ENCODE results near the gene ARID4A.
A peak's percentile ranks its signal among the peaks of the same experiment; 100 is the strongest.
"Not testable (repeated sequence)": the region's sequence is repeated elsewhere in the genome, so short reads cannot be mapped to it uniquely, and the experiment has no call there.

The ARID4A gene

GRCh38 chr14:58291646-58292045 lies 6.7 kb upstream of the ARID4A start:
- DNase-seq, result no peak

- no peak for DNase-seq
These were observed 6.2 kb upstream of the ARID4A start for GRCh38 chr14:58292187-58292586.

GRCh38 chr14:58294201-58294600 lies 4.2 kb upstream of the ARID4A start:
- DNase-seq, result no peak

GRCh38 chr14:58296726-58297125 lies 1.6 kb upstream of the ARID4A start:
- DNase-seq, result no peak

- no peak for DNase-seq
These were observed 968 bp upstream of the ARID4A start for GRCh38 chr14:58297412-58297761.

GRCh38 chr14:58297762-58298476 lies 436 bp upstream of the ARID4A start:
- peak; percentile 99 for DNase-seq

GRCh38 chr14:58299401-58300330 lies 1.3 kb downstream of the ARID4A start:
- DNase-seq, result no peak

- no peak for DNase-seq
These were observed 3.1 kb downstream of the ARID4A start for GRCh38 chr14:58301416-58301815.

- DNase-seq, result no peak
These were observed 7.4 kb downstream of the ARID4A start for GRCh38 chr14:58305730-58306129.

- DNase-seq, result no peak
These were observed 9.4 kb downstream of the ARID4A start for GRCh38 chr14:58307597-58308316.

GRCh38 chr14:58309086-58309485 lies 10.7 kb downstream of the ARID4A start:
- DNase-seq, result no peak

- DNase-seq, result no peak
These were observed 15.3 kb downstream of the ARID4A start for GRCh38 chr14:58313699-58314098.

GRCh38 chr14:58315606-58316005 lies 17.3 kb downstream of the ARID4A start:
- no peak for DNase-seq

- DNase-seq, result no peak
These were observed 28.7 kb downstream of the ARID4A start for GRCh38 chr14:58327019-58327418.

- DNase-seq, result peak; percentile 87
These were observed 32.8 kb downstream of the ARID4A start for GRCh38 chr14:58331111-58331510.

GRCh38 chr14:58332561-58332960 lies 34.2 kb downstream of the ARID4A start:
- no peak for DNase-seq

- not testable (repeated sequence) for DNase-seq
These were observed 41.3 kb downstream of the ARID4A start for GRCh38 chr14:58339666-58340065.

- DNase-seq, result no peak
These were observed 42.9 kb downstream of the ARID4A start for GRCh38 chr14:58341152-58341748.

GRCh38 chr14:58343535-58343934 lies 45.2 kb downstream of the ARID4A start:
- not testable (repeated sequence) for DNase-seq

- no peak for DNase-seq
These were observed 55.4 kb downstream of the ARID4A start for GRCh38 chr14:58353516-58354299.

GRCh38 chr14:58354808-58355207 lies 56.5 kb downstream of the ARID4A start:
- no peak for DNase-seq

- no peak for DNase-seq
These were observed 57.9 kb downstream of the ARID4A start for GRCh38 chr14:58356268-58356667.

All from stimulated activated CD4-positive, alpha-beta T cell treated with anti-CD3 and anti-CD28 coated beads, Interleukin-15, amount 100 ng/mL, for 24 hours (primary cell).